DND-41 (cell line): ENCODE measurements around the gene EBF4.

Experiments
- ATAC-seq: fragments of 200-7000 bp; cut with Tn5 transposase; 3 replicates; pipeline ENCODE4 v1.9.1; 2021; ENCODE audit warnings: low read depth; ENCODE audit not compliant: insufficient read depth
- DNase-seq: peaks from one replicate; pipeline ENCODE4 v3.0.0-alpha.2; 2020
- H2AFZ ChIP-seq: 2 replicates; pipeline ENCODE4 v1.6.0; 2012; ENCODE audit warnings: low read depth, low read length
- H3K27ac ChIP-seq: 2 replicates; pipeline ENCODE4 v1.5.1; 2012; ENCODE audit warnings: low read length, inconsistent platforms
- H3K27me3 ChIP-seq: fragments of 200-600 bp; sonication (generic); 2 replicates; pipeline ENCODE4 v1.6.0; 2012; ENCODE audit warnings: low read length, mild to moderate bottlenecking, inconsistent platforms; ENCODE audit not compliant: insufficient read depth, poor library complexity
- H3K36me3 ChIP-seq: 2 replicates; pipeline ENCODE4 v1.5.1; 2012; ENCODE audit warnings: low read length, inconsistent platforms; ENCODE audit not compliant: insufficient read depth
- H3K4me1 ChIP-seq: 2 replicates; pipeline ENCODE4 v1.5.1; 2012; ENCODE audit warnings: mild to moderate bottlenecking, low read length; ENCODE audit not compliant: insufficient read depth
- H3K4me2 ChIP-seq: 2 replicates; pipeline ENCODE4 v1.6.0; 2012; ENCODE audit warnings: mild to moderate bottlenecking, moderate library complexity, low read length, inconsistent platforms; ENCODE audit not compliant: insufficient read depth
- H3K4me3 ChIP-seq, 2 experiments: fragments of 200-600 bp in 1 of 2; shearing (Covaris generic) in 1 of 2; 2 replicates each; pipeline ENCODE4 v1.5.1; 2012 to 2016; ENCODE audit warnings: inconsistent platforms in 2 of 2, low read length in 2 of 2, mild to moderate bottlenecking in 2 of 2, low read depth in 1 of 2, moderate library complexity in 1 of 2
- H3K79me2 ChIP-seq: 2 replicates; pipeline ENCODE4 v1.6.0; 2012; ENCODE audit warnings: low read length, inconsistent platforms; ENCODE audit not compliant: insufficient read depth
- H3K9ac ChIP-seq: 2 replicates; pipeline ENCODE4 v1.6.0; 2012; ENCODE audit warnings: low read depth, mild to moderate bottlenecking, inconsistent platforms, low read length, moderate library complexity
- H3K9me3 ChIP-seq: 2 replicates; pipeline ENCODE4 v1.5.1; 2012; ENCODE audit warnings: low read length, moderate library complexity, mild to moderate bottlenecking, inconsistent platforms; ENCODE audit not compliant: insufficient read depth, severe bottlenecking
- H4K20me1 ChIP-seq: 2 replicates; pipeline ENCODE4 v1.6.0; 2012; ENCODE audit warnings: low read length; ENCODE audit not compliant: insufficient read depth
- EZH2 ChIP-seq: IDR thresholded peaks from 3 replicates; pipeline ENCODE4 v1.6.1; 2012; ENCODE audit warnings: borderline replicate concordance, low read depth, mild to moderate bottlenecking, moderate library complexity, low read length, inconsistent platforms; ENCODE audit not compliant: severe bottlenecking
- TF ChIP-seq, protein P1 (sequence below): IDR thresholded peaks from 2 replicates; pipeline ENCODE4 v1.5.1; 2012; ENCODE audit warnings: borderline replicate concordance, low read length, moderate library complexity, mild to moderate bottlenecking; ENCODE audit not compliant: poor library complexity, severe bottlenecking; ENCODE audit errors: extremely low read depth

The EBF4 gene

DNA sequence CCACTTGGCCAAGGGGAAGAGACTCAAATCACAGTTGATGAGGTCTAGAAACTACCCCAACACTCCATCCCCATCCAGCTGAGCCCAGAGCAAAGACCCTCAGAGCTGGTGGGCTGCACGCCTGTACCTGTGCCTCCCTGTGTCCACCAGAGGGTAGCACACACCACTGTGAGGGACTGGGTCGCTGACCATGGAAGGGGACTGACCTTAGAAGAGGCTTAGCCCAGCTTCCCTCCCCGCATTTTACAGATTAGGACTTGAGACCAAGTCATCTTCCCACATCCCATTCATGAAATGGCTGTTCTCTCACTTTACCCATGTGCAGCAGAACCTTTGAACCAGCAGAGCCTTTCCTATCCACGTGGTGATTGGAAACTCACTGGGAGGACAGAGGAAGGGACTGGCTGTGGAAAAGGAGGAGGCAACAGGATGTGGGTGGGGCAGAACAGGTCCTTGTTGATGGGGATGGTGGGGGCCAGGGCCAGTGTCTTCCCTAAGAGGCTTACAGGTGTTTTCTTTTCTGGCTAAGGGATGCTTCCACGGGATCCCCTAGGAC is 63.6 kb downstream of the EBF4 start:
- Histone ChIP-seq H3K36me3 (no peaks in the 10 kb centered on the region), H3K4me2 (no peak overlapping the region), H4K20me1 (peaks cover 26% of the 10 kb centered on the region), H3K9me3 (no peaks in the 10 kb centered on the region), H3K4me3 (no peak overlapping the region), H3K27ac (no peak overlapping the region), H2AFZ (no peak overlapping the region), H3K27me3 (peaks cover 16% of the 10 kb centered on the region), H3K9ac (no peak overlapping the region), H3K4me1 (no peaks in the 10 kb centered on the region), H3K79me2 (no peaks in the 10 kb centered on the region)
- no peak for TF ChIP-seq EZH2
- TF ChIP-seq, protein P1, sequence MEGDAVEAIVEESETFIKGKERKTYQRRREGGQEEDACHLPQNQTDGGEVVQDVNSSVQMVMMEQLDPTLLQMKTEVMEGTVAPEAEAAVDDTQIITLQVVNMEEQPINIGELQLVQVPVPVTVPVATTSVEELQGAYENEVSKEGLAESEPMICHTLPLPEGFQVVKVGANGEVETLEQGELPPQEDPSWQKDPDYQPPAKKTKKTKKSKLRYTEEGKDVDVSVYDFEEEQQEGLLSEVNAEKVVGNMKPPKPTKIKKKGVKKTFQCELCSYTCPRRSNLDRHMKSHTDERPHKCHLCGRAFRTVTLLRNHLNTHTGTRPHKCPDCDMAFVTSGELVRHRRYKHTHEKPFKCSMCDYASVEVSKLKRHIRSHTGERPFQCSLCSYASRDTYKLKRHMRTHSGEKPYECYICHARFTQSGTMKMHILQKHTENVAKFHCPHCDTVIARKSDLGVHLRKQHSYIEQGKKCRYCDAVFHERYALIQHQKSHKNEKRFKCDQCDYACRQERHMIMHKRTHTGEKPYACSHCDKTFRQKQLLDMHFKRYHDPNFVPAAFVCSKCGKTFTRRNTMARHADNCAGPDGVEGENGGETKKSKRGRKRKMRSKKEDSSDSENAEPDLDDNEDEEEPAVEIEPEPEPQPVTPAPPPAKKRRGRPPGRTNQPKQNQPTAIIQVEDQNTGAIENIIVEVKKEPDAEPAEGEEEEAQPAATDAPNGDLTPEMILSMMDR = peak; percentile 74
- ATAC-seq = peak; percentile 56; the same call in 1 of the 3 replicates
- peak; percentile 12 for DNase-seq

DNA sequence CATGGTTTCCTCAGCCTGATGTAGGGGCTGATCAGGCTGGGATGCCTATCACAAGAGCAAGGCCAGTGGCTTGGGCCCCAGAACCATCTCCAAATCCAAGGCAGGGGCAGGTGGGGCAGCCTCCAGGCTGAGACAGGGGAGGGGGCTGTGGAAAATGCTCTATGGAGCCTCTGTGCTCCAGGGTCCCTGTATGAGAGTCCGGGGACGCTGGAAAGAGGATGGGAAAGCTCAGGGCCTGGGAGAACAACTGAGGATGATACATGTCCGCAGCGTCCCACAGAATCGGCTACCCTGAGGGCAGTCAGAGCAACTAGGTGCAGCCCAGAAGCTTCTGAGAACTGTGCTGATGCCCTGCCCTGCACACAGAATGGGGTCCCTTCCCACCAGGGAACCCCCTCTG is 64.4 kb downstream of the EBF4 start:
- Histone ChIP-seq H3K79me2 (no peaks in the 10 kb centered on the region), H3K36me3 (no peaks in the 10 kb centered on the region)
- ATAC-seq = no peak

DNA sequence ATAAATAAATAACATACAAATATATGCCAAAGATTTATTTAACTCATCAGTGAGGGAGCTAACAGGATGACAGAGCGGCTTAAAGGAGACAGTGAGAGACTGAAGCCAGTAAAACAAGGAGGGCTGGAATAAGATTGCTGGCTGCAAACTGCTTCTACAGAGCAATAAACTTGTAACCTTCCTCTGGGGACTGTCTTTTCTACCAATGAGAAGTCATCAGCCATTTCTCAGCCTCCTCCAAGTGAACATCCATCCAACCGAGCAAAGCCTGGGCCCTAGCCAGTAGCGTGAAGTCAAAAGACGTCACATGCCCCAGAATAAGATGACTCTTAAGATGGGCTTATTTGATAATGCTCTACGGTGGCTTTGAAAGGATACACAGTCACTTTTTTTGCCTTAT is 65.4 kb downstream of the EBF4 start:
- Histone ChIP-seq H3K27me3 (peaks cover 13% of the 10 kb centered on the region), H4K20me1 (peaks cover 24% of the 10 kb centered on the region), H3K4me3 (no peak overlapping the region), H3K4me2 (no peak overlapping the region), H3K27ac (no peak overlapping the region), H2AFZ (no peak overlapping the region), H3K36me3 (no peaks in the 10 kb centered on the region), H3K4me1 (no peaks in the 10 kb centered on the region), H3K79me2 (no peaks in the 10 kb centered on the region), H3K9me3 (no peaks in the 10 kb centered on the region), H3K9ac (no peak overlapping the region)
- TF ChIP-seq, protein P1 = no peak
- no peak for TF ChIP-seq EZH2
- ATAC-seq = no peak
- no peak for DNase-seq

More for the DNA sequence above, 64.4 kb downstream of the EBF4 start:
- Histone ChIP-seq H3K9ac (no peak overlapping the region), H3K27me3 (peaks cover 13% of the 10 kb centered on the region), H3K4me1 (no peaks in the 10 kb centered on the region), H4K20me1 (peaks cover 24% of the 10 kb centered on the region), H3K9me3 (no peaks in the 10 kb centered on the region), H2AFZ (no peak overlapping the region), H3K27ac (no peak overlapping the region), H3K4me2 (no peak overlapping the region), H3K4me3 (no peak overlapping the region)
- DNase-seq = no peak
- TF ChIP-seq EZH2 = no peak
- TF ChIP-seq, protein P1 = no peak
